HG02571 (cell line): ENCODE measurements around the gene SACM1L.

Experiments used
- ATAC-seq: cut with Tn5 transposase; IDR thresholded peaks from one replicate; pipeline ENCODE4 v1.9.1; 2021; ENCODE audit warnings: mild to moderate bottlenecking, moderate library complexity; ENCODE audit not compliant: unreplicated experiment

SACM1L gene

GRCh38 chr3:45762647-45763302, 73.6 kb downstream of the SACM1L start:
- no peak for ATAC-seq

- ATAC-seq: no peak
Measured at GRCh38 chr3:45763303-45763675, 74.1 kb downstream of the SACM1L start.

- ATAC-seq: no peak
Measured at GRCh38 chr3:45765266-45765851, 76.2 kb downstream of the SACM1L start.

GRCh38 chr3:45765958-45766357, 76.8 kb downstream of the SACM1L start:
- ATAC-seq: no peak

- ATAC-seq: no peak
Measured at GRCh38 chr3:45771166-45771775, 82.1 kb downstream of the SACM1L start.

DNA sequence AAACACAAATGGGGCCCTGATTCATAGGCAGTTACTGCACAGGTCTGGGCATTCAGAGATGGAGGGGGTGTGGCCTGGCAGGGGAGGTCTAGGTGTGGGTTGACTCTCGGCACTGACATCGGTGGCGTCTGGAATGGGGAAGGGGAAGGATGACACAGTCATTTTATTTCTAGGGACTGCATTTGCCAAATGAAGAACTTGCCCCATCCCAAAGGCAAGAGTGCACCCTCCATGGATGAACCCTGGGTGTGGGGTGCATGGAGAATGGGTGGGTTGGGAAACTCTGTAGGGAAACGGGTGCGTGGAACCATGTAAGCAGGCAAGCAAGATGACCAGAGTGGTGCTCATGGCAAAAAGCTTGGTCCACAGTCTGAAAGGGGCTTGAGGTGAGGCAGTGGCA, 82.6 kb downstream of the SACM1L start:
- no peak for ATAC-seq

DNA sequence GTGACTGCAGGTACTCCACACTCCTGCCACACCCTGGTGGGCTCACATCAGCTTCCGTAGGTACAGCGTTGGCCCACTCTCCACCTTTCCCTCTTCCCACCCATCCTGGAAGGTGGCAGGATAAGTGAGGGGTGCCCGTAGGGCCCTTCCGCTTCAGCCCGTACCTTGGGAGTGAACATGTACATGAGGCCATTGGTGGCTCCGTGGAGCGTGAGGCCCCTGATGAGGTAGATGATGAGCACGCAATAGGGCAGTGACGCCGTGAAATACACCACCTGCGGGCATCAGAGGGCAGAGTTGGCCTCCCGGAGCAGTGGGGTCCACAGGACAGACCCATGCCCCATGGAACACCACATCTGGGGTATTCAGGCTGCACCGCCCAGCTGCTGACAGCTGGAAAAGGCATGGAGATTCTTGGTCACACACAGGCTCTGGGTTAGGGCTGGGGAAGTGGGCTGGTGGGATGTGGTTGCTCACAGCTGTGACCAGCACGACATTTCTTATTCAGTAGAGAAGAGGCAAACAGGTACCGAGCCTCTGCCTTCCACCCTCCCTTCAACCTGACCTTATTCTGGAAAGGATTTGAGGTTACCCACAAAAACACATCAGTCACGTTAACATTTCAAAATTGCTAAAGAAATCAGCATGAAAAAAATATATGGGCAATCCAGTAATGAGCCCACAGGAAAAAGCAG, 83.3 kb downstream of the SACM1L start:
- ATAC-seq: no peak

DNA sequence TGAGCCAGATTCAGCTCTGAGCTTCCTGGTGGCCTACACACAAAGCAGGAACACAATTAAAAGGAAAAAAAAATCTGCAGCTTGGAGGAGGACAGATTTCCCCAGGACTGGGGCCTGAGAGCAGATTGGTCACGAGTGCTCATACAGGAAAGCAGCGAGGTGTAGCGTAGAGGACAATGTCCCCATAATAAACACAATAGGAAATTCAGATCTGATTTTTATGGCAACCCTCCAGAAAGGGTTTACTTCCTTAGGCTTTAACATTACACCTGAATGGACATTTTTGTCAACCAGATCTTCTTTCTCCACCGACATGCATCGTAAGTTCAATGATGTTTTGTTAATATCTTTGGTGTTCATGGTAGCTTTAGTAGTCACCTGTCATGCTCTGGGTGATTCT, 83.9 kb downstream of the SACM1L start:
- no peak for ATAC-seq

DNA sequence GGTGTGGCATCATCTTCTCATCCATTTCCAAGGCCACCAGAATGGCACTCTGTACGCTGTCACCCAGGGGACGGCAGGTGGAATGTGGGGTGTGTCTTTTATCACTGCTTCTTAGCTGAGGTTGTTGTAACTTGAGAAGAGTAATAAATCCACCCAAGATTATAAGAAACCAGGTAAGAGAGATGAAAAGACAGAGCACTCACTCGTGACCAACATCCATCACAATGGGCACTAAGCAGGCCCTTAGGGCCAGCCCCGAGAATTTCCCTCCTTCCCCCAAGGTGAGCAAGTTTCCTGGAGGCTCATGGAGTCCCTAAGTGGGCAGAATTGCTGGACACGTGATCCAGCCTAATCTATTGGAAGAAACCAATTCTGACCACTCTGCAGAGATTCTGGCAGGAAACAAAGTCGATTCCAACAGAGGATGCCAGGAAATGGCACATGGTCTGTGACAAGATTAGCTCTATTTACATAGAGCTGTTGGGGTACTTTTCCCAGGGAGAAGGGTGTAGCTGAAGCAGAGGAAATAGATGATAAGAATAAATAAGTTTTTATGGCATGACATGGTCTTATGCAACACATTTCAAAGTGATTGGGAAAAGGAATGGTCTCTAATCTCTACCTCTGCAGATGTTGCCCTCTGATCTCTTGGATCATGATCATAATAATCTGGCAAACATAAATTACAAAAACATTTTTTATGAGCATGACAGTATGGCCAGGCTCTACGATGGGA, 84.7 kb downstream of the SACM1L start:
- ATAC-seq: no peak

- no peak for ATAC-seq
Measured at GRCh38 chr3:45774581-45775521, 85.7 kb downstream of the SACM1L start.

GRCh38 chr3:45775571-45776300, 86.5 kb downstream of the SACM1L start:
- ATAC-seq: no peak

DNA sequence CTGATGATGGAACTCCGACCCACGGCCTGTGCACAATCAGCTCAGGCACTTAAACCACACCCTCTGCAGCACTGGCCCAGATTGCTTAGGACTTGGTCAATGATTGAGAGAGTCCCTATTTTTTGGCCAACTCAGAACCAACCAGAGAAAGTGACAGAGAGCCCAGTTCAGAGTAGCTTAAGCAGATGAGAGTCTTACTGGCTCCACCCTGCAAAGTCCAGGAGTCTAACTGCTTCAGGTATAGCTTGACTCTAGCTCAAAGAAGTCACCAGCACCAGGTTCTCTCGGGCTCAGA, 87.1 kb downstream of the SACM1L start:
- ATAC-seq: no peak

GRCh38 chr3:45776611-45777010, 87.4 kb downstream of the SACM1L start:
- ATAC-seq: no peak

GRCh38 chr3:45777111-45777745, 88.0 kb downstream of the SACM1L start:
- no peak for ATAC-seq

GRCh38 chr3:45777746-45778386, 88.7 kb downstream of the SACM1L start:
- ATAC-seq: no peak

DNA sequence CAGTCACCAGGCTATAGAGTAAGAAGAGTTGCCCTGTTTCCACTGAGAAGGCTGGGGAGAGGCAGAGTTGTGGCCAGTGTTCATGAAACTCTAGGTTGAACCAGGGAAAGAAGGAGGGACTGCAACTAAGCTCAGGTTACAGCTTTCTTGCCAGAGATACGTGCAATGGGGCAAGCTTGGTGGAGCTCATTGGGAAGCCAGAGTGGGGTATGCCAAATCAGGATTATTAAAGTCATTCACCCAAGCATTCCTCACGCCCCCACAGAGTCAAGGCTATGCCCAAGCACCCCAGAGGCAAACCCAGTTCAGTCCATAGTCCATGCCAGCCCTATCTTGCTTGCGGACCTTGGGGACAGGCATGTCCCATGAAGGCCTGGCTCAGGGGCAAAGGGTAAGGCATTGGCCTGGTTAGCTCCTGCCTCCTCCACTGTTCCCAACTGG, 89.6 kb downstream of the SACM1L start:
- ATAC-seq: no peak

- ATAC-seq: no peak
Measured at GRCh38 chr3:45779746-45780735, 90.8 kb downstream of the SACM1L start.

DNA sequence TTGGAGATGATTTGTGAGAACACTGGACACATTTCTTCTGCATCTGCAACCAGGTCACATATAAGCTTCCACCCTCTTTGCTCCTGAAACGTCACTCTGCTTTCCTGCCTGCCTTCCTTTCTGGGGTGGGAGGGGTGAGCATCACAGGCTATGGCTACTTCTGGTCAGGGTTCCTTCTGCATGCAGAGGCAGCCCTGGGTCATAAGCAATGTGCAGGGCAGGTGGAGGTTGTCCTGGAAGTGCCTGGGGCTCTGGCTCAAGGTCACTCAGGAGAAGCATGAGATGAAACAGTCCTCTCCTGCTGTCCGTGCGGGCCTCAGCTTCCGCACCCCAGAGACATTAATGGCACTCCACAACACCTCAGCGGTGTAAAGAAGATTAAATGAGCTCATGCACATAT, 92.1 kb downstream of the SACM1L start:
- ATAC-seq: no peak
